MCF 10A (cell line): ENCODE measurements around the gene CAPN10. TPM values are rescaled to one million over a fixed set of nuclear protein-coding genes. Genes with fewer than 3 reads are reported as not detected.

ENCODE experiments used
- BruUV-seq: library from RNA; stranded (reverse); fragments of 400-500 nt; replicated peaks from 2 replicates; lab custom pipeline; 2021; lab: Mats Ljungman, UMichigan
- CTCF ChIA-PET: fragments of 300-600 bp; sonication (Branson Sonifier 250); formaldehyde crosslinking; extraction: SDS; loops from one replicate; lab custom pipeline; 2021; ENCODE audit warnings: antibody characterized with exemption, inconsistent platforms; lab: Yijun Ruan, JAX
- POLR2A ChIA-PET: fragments of 300-600, 350-650 bp; sonication (Branson Sonifier 250); formaldehyde crosslinking; extraction: SDS; loops from one replicate; lab custom pipeline; 2020; ENCODE audit warnings: antibody characterized with exemption, inconsistent platforms; lab: Yijun Ruan, JAX
- DNase-seq: peaks from one replicate; pipeline ENCODE4 v3.0.0-alpha.2; 2018; ENCODE audit not compliant: unreplicated experiment
- H3K27ac Mint-ChIP-seq: one replicate; pipeline ENCODE4 v1.8.0; 2022; ENCODE audit warnings: mild to moderate bottlenecking, low read depth, mixed read lengths; ENCODE audit not compliant: unreplicated experiment
- H3K27me3 Mint-ChIP-seq: one replicate; pipeline ENCODE4 v1.8.0; 2022; ENCODE audit warnings: mixed read lengths; ENCODE audit not compliant: insufficient read depth, unreplicated experiment
- H3K36me3 Mint-ChIP-seq: one replicate; pipeline ENCODE4 v1.8.0; 2022; ENCODE audit warnings: mild to moderate bottlenecking, moderate library complexity, mixed read lengths; ENCODE audit not compliant: insufficient read depth, unreplicated experiment
- H3K4me1 Mint-ChIP-seq: one replicate; pipeline ENCODE4 v1.8.0; 2022; ENCODE audit warnings: mixed read lengths; ENCODE audit not compliant: insufficient read depth, unreplicated experiment
- H3K4me3 Mint-ChIP-seq: one replicate; pipeline ENCODE4 v1.8.0; 2022; ENCODE audit warnings: mild to moderate bottlenecking, moderate library complexity, mixed read lengths; ENCODE audit not compliant: unreplicated experiment
- H3K9me3 Mint-ChIP-seq: one replicate; pipeline ENCODE4 v1.8.0; 2022; ENCODE audit warnings: mixed read lengths; ENCODE audit not compliant: unreplicated experiment
- CTCF ChIP-seq: fragments of 200-600 bp; IDR thresholded peaks from one replicate; pipeline ENCODE4 v1.8.0; 2022; ENCODE audit warnings: antibody characterized with exemption, mild to moderate bottlenecking; ENCODE audit not compliant: unreplicated experiment
- intact Hi-C: fragments of 100-400 bp; cut with micrococcal nuclease; formaldehyde crosslinking; loops from 2 replicates; pipeline ENCODE4 v1.14.1; 2022
- total RNA-seq: library from RNA; stranded (reverse); gene quantifications from 2 replicates; pipeline ENCODE4 v1.2.3, GENCODE V29; 2022

CAPN10 gene
- total RNA-seq, 1 experiment from 2014 or later, result 27.6 TPM

DNA sequence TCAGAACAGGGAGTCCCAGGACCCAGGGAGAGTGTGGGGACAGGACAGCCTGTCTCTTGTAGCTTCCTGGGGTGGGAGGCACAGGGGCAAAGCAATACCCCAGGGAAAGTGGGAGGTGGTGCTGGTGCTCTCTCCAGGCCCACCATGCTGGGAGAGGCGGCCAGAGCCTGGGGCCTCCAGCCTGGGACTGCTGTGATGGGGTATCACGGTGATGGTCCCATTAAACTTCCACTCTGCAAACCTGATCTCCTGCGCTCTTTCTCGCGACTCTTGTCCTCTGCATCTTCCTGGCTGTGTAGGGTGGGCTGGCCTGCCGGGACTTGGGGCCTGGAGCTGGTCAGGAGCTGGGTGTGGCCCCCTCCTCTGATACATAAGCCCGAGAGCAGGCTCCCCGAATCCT is 8.0 kb upstream of the CAPN10 start:
- H3K9me3 Mint-ChIP-seq, result no peaks in the 10 kb centered on the region
- peak overlapping the region; percentile 73 for H3K4me3 Mint-ChIP-seq
- peak overlapping the region; percentile 99 for H3K27ac Mint-ChIP-seq
- peaks cover 22% of the 10 kb centered on the region for H3K36me3 Mint-ChIP-seq
- ChIA-PET POLR2A (interaction anchor here (1.1 to 4.8 kb wide), 3 partner anchors 8 to 19 kb away, joined by 5 to 87 read pairs (median 48); partner anchors contain the start of genes ANKMY1, CAPN10, DUSP28 and RNPEPL1), CTCF (interaction anchor here (0.5 to 5.7 kb wide), 3 partner anchors 13 to 681 kb away, joined by 3 to 52 read pairs (median 3); no protein-coding TSS in a partner anchor)
- intact Hi-C loops, result no loop called here
- H3K27me3 Mint-ChIP-seq, result no peaks in the 10 kb centered on the region
- BruUV-seq, result no TSS peak
- H3K4me1 Mint-ChIP-seq, result peaks cover 41% of the 10 kb centered on the region
- no peak for DNase-seq
- TF ChIP-seq CTCF, result no peak

GRCh38 chr2:240579071-240579762 is 7.3 kb upstream of the CAPN10 start:
- Mint-ChIP-seq H3K9me3 (no peaks in the 10 kb centered on the region), H3K4me1 (peaks cover 41% of the 10 kb centered on the region), H3K27ac (peak overlapping the region; percentile 99), H3K36me3 (peaks cover 22% of the 10 kb centered on the region), H3K27me3 (no peaks in the 10 kb centered on the region), H3K4me3 (peak overlapping the region; percentile 73)
- BruUV-seq, result no TSS peak
- intact Hi-C loops, result no loop called here
- DNase-seq, result no peak
- no peak for TF ChIP-seq CTCF
- ChIA-PET POLR2A (interaction anchor here (0.6 to 4.8 kb wide), 7 partner anchors 10 to 554 kb away, joined by 3 to 87 read pairs (median 6); partner anchors contain the start of genes ANKMY1, DUSP28, NDUFA10 and RNPEPL1), CTCF (interaction anchor here (0.6 to 5.7 kb wide), 8 partner anchors 10 to 566 kb away, joined by 3 to 52 read pairs (median 5); partner anchors contain the start of gene RNPEPL1)

DNA sequence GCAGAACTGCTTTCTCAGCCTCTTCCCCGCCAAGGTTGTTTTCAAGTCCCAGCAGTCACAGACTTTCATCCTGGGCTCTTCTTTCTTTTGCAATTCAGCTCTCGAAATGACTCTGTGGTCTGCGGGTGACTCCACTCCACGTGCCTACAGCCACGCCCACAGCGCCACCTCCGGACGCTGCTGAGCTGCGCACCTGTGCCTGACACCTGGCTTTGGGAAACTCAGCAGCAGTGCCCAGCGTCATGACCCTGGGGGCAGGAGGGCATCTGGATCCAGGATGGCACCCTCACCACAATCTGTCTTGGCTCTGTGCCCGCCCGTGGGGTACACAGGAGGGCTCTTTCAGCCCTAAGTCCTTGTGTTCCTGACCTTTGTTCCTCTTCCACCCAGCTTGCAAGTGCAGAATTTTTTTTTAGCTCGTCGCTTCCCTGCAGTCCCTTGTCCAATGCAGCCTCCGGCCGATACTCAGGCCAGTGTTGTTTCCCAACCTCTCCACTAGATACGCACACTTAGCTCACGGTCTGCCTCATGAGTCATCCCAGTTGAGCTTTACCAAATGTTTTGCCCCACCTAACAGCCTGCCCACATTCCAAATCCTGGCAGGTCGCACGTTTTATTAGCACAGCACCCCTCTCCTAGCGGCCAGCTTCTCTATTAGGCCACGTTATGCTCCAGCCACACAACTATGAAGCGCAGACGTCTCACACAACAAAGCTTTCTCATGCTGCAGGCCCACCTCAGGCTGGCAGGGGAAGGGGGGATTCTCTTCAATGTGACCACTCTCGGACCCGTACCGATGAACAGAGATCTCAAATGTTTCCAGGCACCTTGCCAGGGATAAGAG is 6.5 kb upstream of the CAPN10 start:
- no peak for TF ChIP-seq CTCF
- intact Hi-C loops, result no loop called here
- peaks cover 46% of the 10 kb centered on the region for H3K4me1 Mint-ChIP-seq
- no peaks in the 10 kb centered on the region for H3K27me3 Mint-ChIP-seq
- H3K4me3 Mint-ChIP-seq, result peak overlapping the region; percentile 73
- BruUV-seq, result no TSS peak
- DNase-seq, result peak; percentile 98
- peak overlapping the region; percentile 99 for H3K27ac Mint-ChIP-seq
- CTCF ChIA-PET, result interaction anchor here (0.6 to 5.7 kb wide), 10 partner anchors 9 to 566 kb away, joined by 3 to 52 read pairs (median 4); partner anchors contain the start of gene RNPEPL1
- H3K36me3 Mint-ChIP-seq, result peaks cover 22% of the 10 kb centered on the region
- no peaks in the 10 kb centered on the region for H3K9me3 Mint-ChIP-seq
- POLR2A ChIA-PET, result interaction anchor here (0.6 to 4.8 kb wide), 11 partner anchors 9 to 555 kb away, joined by 3 to 87 read pairs (median 4); partner anchors contain the start of genes ANKMY1, DUSP28, NDUFA10 and RNPEPL1
